ENCODE results near the gene ETV6.

ETV6 gene

DNA sequence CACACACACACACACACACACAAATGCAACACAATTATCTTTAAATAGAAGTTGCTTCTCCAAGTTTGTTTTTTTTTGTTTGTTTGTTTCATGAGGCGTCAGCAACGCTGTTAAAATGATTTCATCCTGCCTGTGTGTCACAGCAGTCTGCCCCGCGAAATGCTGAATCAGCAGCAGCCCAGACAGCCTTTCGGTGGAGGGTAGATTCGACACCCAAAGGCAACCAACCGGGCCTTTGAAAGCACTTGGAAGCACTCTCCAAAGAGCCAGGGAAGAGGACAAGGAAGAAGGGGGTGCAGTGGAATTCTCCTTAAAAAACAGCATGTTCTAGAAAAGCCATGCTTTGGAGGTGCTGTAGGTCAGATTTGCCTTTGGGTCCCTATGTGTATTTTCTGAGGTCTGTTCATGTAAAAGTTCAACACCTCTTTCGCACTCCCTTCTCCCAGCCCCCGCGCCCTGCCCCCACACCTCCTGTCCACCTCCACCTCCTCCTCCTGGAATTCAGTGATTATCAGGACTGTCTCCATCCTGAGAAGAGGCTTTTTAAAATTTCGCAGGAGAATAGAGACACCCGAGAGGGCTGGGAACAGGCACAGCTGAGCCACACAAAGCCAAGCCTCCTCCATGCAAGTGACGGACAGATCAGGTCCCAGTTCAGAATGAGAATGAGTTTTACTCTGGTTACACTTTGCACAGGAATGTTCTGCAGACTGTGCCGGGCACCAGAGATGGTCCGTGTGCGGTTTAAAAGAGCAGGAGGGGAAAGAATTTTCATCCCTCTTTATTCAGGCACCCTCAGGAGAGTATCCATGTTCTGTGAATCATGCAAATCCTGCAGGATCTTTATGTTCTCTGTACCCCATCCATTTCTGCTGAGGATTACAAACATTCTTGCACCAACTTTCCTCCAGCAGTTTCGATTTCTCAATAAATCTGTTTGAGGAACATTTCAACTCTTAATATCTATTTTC is 177.9 kb downstream of the ETV6 start:
- H3K4me3 ChIP-seq (ENCODE audit: low read length) = peak overlapping the region; percentile 61
- H3K4me1 ChIP-seq (ENCODE audit: control insufficient read depth, insufficient read depth, low read length) = peaks cover 60% of the 10 kb centered on the region
- peak; percentile 15 for DNase-seq (ENCODE audit: low read depth)
- no peaks in the 10 kb centered on the region for H3K36me3 ChIP-seq (ENCODE audit: control insufficient read depth, insufficient read depth, low read length, severe bottlenecking)
- H3K27me3 ChIP-seq (replicated peaks; ENCODE audit: control insufficient read depth, insufficient read depth, low read length) = no peaks in the 10 kb centered on the region
- H3K9ac ChIP-seq (ENCODE audit: low read length) = peak overlapping the region; percentile 75
- no peaks in the 10 kb centered on the region for H3K9me3 ChIP-seq (ENCODE audit: control insufficient read depth, low read length)

DNA sequence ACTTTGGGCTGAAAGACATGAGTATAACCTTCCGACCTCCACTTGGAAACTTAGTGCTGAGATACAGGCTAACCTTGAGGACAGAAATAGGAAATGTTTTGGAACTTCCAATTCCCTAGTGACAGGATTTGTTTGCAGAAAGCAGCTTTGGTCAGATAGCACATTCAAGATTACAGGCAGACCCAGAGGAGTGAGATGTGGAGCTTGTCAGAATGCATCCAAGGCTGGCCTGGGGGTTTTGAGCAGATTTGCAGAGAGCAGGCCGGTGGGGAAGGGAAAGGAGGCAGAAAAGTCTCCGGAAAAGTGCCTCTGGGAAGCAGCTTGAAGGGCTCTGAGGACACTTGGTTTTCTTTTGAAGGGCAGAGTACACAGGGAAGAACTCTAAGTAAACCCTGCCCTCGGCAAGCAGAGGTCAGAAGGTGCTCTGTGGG is 180.3 kb downstream of the ETV6 start:
- DNase-seq (ENCODE audit: low read depth) = no peak
- Histone ChIP-seq H3K4me3 (ENCODE audit: low read length) (no peak overlapping the region), H3K27me3 (replicated peaks; ENCODE audit: control insufficient read depth, insufficient read depth, low read length) (no peaks in the 10 kb centered on the region), H3K9ac (ENCODE audit: low read length) (peak overlapping the region; percentile 51), H3K36me3 (ENCODE audit: control insufficient read depth, insufficient read depth, low read length, severe bottlenecking) (no peaks in the 10 kb centered on the region), H3K4me1 (ENCODE audit: control insufficient read depth, insufficient read depth, low read length) (peaks cover 61% of the 10 kb centered on the region), H3K9me3 (ENCODE audit: control insufficient read depth, low read length) (no peaks in the 10 kb centered on the region)

GRCh38 chr12:11830307-11830801 is 180.9 kb downstream of the ETV6 start:
- no peaks in the 10 kb centered on the region for H3K27me3 ChIP-seq (replicated peaks; ENCODE audit: control insufficient read depth, insufficient read depth, low read length)
- peak overlapping the region; percentile 51 for H3K9ac ChIP-seq (ENCODE audit: low read length)
- H3K36me3 ChIP-seq (ENCODE audit: control insufficient read depth, insufficient read depth, low read length, severe bottlenecking) = no peaks in the 10 kb centered on the region
- no peak for DNase-seq (ENCODE audit: low read depth)
- H3K4me3 ChIP-seq (ENCODE audit: low read length) = no peak overlapping the region
- H3K9me3 ChIP-seq (ENCODE audit: control insufficient read depth, low read length) = no peaks in the 10 kb centered on the region
- peaks cover 67% of the 10 kb centered on the region for H3K4me1 ChIP-seq (ENCODE audit: control insufficient read depth, insufficient read depth, low read length)

DNA sequence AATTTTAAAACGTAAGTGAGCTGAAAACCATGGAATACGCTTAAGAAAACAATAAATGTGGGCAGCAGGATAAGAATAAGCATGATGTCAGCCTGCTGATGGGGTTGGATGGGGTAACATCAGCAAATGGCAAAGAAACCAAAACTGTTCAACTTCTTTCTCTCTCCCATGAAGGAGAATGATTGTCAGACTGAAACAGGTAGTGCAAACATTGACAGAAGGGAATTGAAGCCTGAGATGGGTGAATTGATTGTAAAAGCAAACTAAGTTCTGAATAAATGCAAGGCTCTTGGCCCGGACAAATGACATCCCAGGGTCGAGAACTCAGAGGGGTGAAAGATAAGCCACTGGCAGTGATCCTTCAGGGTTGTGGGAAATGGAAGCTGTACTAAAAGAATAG is 182.6 kb downstream of the ETV6 start:
- no peak for DNase-seq (ENCODE audit: low read depth)
- no peaks in the 10 kb centered on the region for H3K36me3 ChIP-seq (ENCODE audit: control insufficient read depth, insufficient read depth, low read length, severe bottlenecking)
- H3K27me3 ChIP-seq (replicated peaks; ENCODE audit: control insufficient read depth, insufficient read depth, low read length) = no peaks in the 10 kb centered on the region
- peaks cover 72% of the 10 kb centered on the region for H3K4me1 ChIP-seq (ENCODE audit: control insufficient read depth, insufficient read depth, low read length)
- no peak overlapping the region for H3K9ac ChIP-seq (ENCODE audit: low read length)
- no peak overlapping the region for H3K4me3 ChIP-seq (ENCODE audit: low read length)
- no peaks in the 10 kb centered on the region for H3K9me3 ChIP-seq (ENCODE audit: control insufficient read depth, low read length)

DNA sequence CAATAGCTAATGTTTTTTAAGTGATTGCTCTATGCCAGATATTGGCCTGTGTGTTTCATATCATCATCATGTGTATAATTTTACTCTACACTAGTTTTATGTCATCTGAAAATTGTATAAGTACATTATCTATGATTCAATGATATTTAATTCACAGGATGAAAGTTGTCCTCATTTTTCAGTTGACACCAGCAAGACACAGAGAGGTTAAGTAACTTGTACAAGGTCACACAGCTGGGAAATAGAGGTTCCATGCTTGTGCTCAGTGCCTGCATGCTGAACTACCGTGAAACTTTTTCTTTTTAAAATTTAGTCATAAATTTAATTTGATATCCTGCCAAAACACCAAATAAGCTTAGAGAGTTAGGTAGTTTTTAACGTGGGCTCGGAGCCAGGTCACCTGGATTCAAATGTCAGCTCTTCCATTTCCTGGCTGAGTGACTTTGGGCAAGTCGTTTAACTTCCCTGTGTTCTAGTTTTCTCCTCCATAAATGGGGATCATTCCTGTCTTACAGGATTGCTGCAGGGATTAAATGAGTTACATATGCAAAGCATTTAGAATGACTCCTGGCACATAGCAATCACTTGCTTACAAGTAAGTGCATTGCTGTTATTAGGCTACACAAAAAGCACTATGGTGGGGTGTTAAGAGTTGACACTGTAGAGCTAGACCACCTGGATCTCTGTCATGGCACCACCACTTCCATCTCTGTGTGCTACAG is 183.9 kb downstream of the ETV6 start:
- no peak for DNase-seq (ENCODE audit: low read depth)
- Histone ChIP-seq H3K9ac (ENCODE audit: low read length) (no peak overlapping the region), H3K4me3 (ENCODE audit: low read length) (peak overlapping the region; percentile 19), H3K27me3 (replicated peaks; ENCODE audit: control insufficient read depth, insufficient read depth, low read length) (no peaks in the 10 kb centered on the region), H3K4me1 (ENCODE audit: control insufficient read depth, insufficient read depth, low read length) (peaks cover 70% of the 10 kb centered on the region), H3K9me3 (ENCODE audit: control insufficient read depth, low read length) (no peaks in the 10 kb centered on the region), H3K36me3 (ENCODE audit: control insufficient read depth, insufficient read depth, low read length, severe bottlenecking) (no peaks in the 10 kb centered on the region)

- H3K36me3 ChIP-seq (ENCODE audit: control insufficient read depth, insufficient read depth, low read length, severe bottlenecking) = no peaks in the 10 kb centered on the region
- peak overlapping the region; percentile 12 for H3K9ac ChIP-seq (ENCODE audit: low read length)
- no peaks in the 10 kb centered on the region for H3K27me3 ChIP-seq (replicated peaks; ENCODE audit: control insufficient read depth, insufficient read depth, low read length)
- peaks cover 70% of the 10 kb centered on the region for H3K4me1 ChIP-seq (ENCODE audit: control insufficient read depth, insufficient read depth, low read length)
- peak; percentile 23 for DNase-seq (ENCODE audit: low read depth)
- H3K4me3 ChIP-seq (ENCODE audit: low read length) = peak overlapping the region; percentile 19
- no peaks in the 10 kb centered on the region for H3K9me3 ChIP-seq (ENCODE audit: control insufficient read depth, low read length)
These were observed 184.8 kb downstream of the ETV6 start for GRCh38 chr12:11834104-11834812.

DNA sequence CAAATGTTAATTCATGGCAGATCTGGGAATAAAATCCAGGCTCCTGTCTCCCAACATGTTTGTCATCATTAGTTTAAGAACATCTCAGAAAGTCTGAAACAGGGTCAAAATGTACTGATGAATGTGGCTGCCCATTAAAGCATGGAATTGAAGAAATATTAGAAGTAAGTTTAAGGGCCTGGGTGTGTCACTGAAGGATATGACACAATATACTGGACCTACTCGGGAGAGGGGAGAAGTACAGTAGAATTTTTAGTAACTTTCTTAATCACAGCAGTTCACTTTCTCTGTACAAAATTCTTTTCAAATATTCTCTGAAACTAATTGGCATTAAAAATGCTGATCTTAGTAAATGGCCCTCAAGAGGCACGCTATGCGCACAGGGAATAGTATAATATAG is 185.5 kb downstream of the ETV6 start:
- Histone ChIP-seq H3K9ac (ENCODE audit: low read length) (peak overlapping the region; percentile 8), H3K9me3 (ENCODE audit: control insufficient read depth, low read length) (no peaks in the 10 kb centered on the region), H3K4me3 (ENCODE audit: low read length) (peak overlapping the region; percentile 19), H3K4me1 (ENCODE audit: control insufficient read depth, insufficient read depth, low read length) (peaks cover 70% of the 10 kb centered on the region), H3K36me3 (ENCODE audit: control insufficient read depth, insufficient read depth, low read length, severe bottlenecking) (no peaks in the 10 kb centered on the region), H3K27me3 (replicated peaks; ENCODE audit: control insufficient read depth, insufficient read depth, low read length) (no peaks in the 10 kb centered on the region)
- DNase-seq (ENCODE audit: low read depth) = no peak

DNA sequence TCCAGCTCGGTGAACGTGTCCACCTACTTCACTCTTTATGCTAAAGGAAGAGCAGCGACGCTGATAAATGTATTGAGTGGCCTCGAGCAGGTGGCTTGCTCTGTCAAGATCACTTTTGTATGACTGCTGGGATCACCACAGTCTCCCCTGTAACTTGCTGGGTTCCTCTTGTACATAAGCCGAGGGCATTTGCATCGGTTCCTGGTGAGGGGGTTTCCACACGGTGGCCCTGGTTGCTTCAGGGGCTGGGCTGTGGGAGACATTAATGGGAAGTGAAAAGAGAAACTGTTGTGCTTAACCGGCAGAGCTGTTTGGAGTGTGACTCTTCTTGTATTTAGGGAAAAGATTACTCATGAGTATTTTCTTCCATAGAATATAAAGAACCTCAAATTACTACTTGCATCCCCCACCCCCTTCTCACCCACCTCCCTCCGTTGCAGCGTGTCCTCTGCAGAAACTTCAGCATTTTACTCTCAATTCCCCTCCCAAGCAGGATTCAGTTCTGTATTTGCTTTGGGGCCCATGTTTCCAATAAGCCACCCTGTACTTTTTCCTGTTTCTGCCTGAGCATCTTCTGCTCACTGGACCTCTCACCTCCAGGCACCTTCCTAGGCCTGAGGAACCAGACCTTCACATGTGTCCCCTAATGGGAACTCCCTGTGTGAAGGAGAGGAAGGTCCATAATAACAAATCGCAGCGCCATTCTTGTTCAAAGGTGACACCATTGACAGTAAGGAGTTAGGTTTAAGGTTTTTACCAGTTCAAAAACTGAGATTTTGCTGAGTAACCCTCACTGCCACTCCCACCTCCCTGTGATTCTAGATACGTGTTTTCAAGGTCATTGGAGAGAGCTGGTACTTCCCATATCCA is 187.0 kb downstream of the ETV6 start:
- Histone ChIP-seq H3K4me3 (ENCODE audit: low read length) (no peak overlapping the region), H3K9ac (ENCODE audit: low read length) (no peak overlapping the region), H3K27me3 (replicated peaks; ENCODE audit: control insufficient read depth, insufficient read depth, low read length) (no peaks in the 10 kb centered on the region), H3K4me1 (ENCODE audit: control insufficient read depth, insufficient read depth, low read length) (peaks cover 60% of the 10 kb centered on the region), H3K9me3 (ENCODE audit: control insufficient read depth, low read length) (no peaks in the 10 kb centered on the region), H3K36me3 (ENCODE audit: control insufficient read depth, insufficient read depth, low read length, severe bottlenecking) (no peaks in the 10 kb centered on the region)
- DNase-seq (ENCODE audit: low read depth) = no peak

- no peaks in the 10 kb centered on the region for H3K9me3 ChIP-seq (ENCODE audit: control insufficient read depth, low read length)
- H3K27me3 ChIP-seq (replicated peaks; ENCODE audit: control insufficient read depth, insufficient read depth, low read length) = no peaks in the 10 kb centered on the region
- H3K4me3 ChIP-seq (ENCODE audit: low read length) = no peak overlapping the region
- no peak overlapping the region for H3K9ac ChIP-seq (ENCODE audit: low read length)
- peaks cover 60% of the 10 kb centered on the region for H3K4me1 ChIP-seq (ENCODE audit: control insufficient read depth, insufficient read depth, low read length)
- peaks cover 4% of the 10 kb centered on the region for H3K36me3 ChIP-seq (ENCODE audit: control insufficient read depth, insufficient read depth, low read length, severe bottlenecking)
- DNase-seq (ENCODE audit: low read depth) = no peak
These were observed 187.9 kb downstream of the ETV6 start for GRCh38 chr12:11837216-11837934.

DNA sequence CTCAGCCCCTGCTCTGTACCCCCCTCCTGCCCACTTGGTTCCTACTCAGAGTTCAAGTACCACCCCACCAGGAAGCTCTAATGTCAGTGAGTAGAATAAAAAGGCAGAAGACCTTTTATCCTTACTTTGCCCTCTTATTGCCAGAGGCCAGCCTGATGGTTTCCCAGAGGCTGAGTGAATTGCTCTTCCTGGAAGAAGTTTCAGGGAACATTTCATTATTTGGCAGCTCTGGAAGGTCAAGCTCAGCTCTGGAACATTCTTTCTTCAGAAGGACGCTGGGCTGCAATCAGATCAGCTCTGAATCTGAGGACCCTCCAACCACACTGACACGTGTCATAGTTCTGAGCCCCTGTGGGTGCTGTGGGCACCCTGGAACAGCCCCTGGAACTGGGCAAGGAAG is 188.9 kb downstream of the ETV6 start:
- Histone ChIP-seq H3K9me3 (ENCODE audit: control insufficient read depth, low read length) (no peaks in the 10 kb centered on the region), H3K36me3 (ENCODE audit: control insufficient read depth, insufficient read depth, low read length, severe bottlenecking) (peaks cover 14% of the 10 kb centered on the region), H3K4me3 (ENCODE audit: low read length) (peak overlapping the region; percentile 33), H3K9ac (ENCODE audit: low read length) (peak overlapping the region; percentile 72), H3K4me1 (ENCODE audit: control insufficient read depth, insufficient read depth, low read length) (peaks cover 60% of the 10 kb centered on the region), H3K27me3 (replicated peaks; ENCODE audit: control insufficient read depth, insufficient read depth, low read length) (no peaks in the 10 kb centered on the region)
- no peak for DNase-seq (ENCODE audit: low read depth)
